GM12878 (cell line): ENCODE results near the gene DTX4. TPM values are rescaled to one million over a fixed set of nuclear protein-coding genes. Genes with fewer than 3 reads are reported as not detected.
A peak's percentile ranks its signal among the peaks of the same experiment; 100 is the strongest.

Experiments used
- ATAC-seq: fragments of 200-7000 bp; cut with Tn5 transposase; 3 replicates; pipeline ENCODE4 v1.9.1; 2020; ENCODE audit warnings: mild to moderate bottlenecking, moderate library complexity
- BruUV-seq: library from RNA; stranded (reverse); fragments of 400-500 nt; replicated peaks from 2 replicates; lab custom pipeline; 2021; lab: Mats Ljungman, UMichigan
- CTCF ChIA-PET: fragments of 300-600 bp; sonication (Branson Sonifier 250); formaldehyde crosslinking; extraction: SDS; loops from one replicate; lab custom pipeline; 2021; ENCODE audit warnings: inconsistent platforms; lab: Yijun Ruan, JAX
- POLR2A ChIA-PET: fragments of 350-600 bp; formaldehyde crosslinking; extraction: SDS; loops from one replicate; lab custom pipeline; 2021; ENCODE audit warnings: inconsistent platforms; lab: Charles Lee
- RAD21 ChIA-PET: fragments of 300-600 bp; sonication (Branson Sonifier 250); formaldehyde crosslinking; loops from one replicate; lab custom pipeline; 2023; ENCODE audit warnings: antibody characterized with exemption; ENCODE audit not compliant: unreplicated experiment; lab: Charles Lee
- SMC1A ChIA-PET: fragments of 300-600 bp; sonication (Branson Sonifier 250); formaldehyde crosslinking; loops from one replicate; lab custom pipeline; 2023; ENCODE audit not compliant: unreplicated experiment, uncharacterized antibody; lab: Charles Lee
- DNase-seq: peaks from one replicate; pipeline ENCODE4 v3.0.0-alpha.2; 2011; ENCODE audit warnings: low read depth, low spot score
- FAIRE-seq: peaks from 3 replicates; lab custom pipeline; 2011; peaks lifted over from hg19 to GRCh38; lab: Jason Lieb, UNC
- H2AFZ ChIP-seq: 2 replicates; pipeline ENCODE4 v1.6.0; 2011; ENCODE audit warnings: low read depth, low read length, control low read depth; ENCODE audit not compliant: control insufficient read depth
- H3K27ac ChIP-seq: 2 replicates; pipeline ENCODE4 v1.5.1; 2011; ENCODE audit warnings: control low read depth; ENCODE audit not compliant: control insufficient read depth, insufficient read depth
- H3K27me3 ChIP-seq, 2 experiments: replicated peaks in 1 of 2; 2 replicates each; pipeline versions ENCODE4 v1.6.0 to v1.6.1; 2011; ENCODE audit warnings: low read length in 1 of 2; ENCODE audit not compliant: control insufficient read depth in 2 of 2, insufficient read depth in 2 of 2
- H3K36me3 ChIP-seq, 2 experiments: 2 replicates each; pipeline ENCODE4 v1.5.1; 2011; ENCODE audit warnings: low read length in 1 of 2; ENCODE audit not compliant: control insufficient read depth in 2 of 2, insufficient read depth in 2 of 2
- H3K4me1 ChIP-seq: 2 replicates; pipeline ENCODE4 v1.6.1; 2011; ENCODE audit warnings: mild to moderate bottlenecking, low read length, moderate library complexity, mixed read lengths; ENCODE audit not compliant: control insufficient read depth, insufficient read depth
- H3K4me2 ChIP-seq: 2 replicates; pipeline ENCODE4 v1.6.0; 2011; ENCODE audit warnings: control low read depth; ENCODE audit not compliant: control insufficient read depth, insufficient read depth
- H3K4me3 ChIP-seq: fragments of 200-600 bp; sonication (generic); 2 replicates; pipeline ENCODE4 v1.5.1; 2016
- H3K79me2 ChIP-seq: 2 replicates; pipeline ENCODE4 v1.6.0; 2011; ENCODE audit warnings: low read length; ENCODE audit not compliant: control insufficient read depth, insufficient read depth
- H3K9ac ChIP-seq: 2 replicates; pipeline ENCODE4 v1.8.0; 2011; ENCODE audit warnings: low read length, control low read depth, mixed read lengths; ENCODE audit not compliant: control insufficient read depth, insufficient read depth
- H3K9me3 ChIP-seq: replicated peaks from 3 replicates; pipeline ENCODE4 v1.5.1; 2011; ENCODE audit warnings: mild to moderate bottlenecking, low read length; ENCODE audit not compliant: control insufficient read depth, insufficient read depth
- H4K20me1 ChIP-seq: 2 replicates; pipeline ENCODE4 v1.6.0; 2011; ENCODE audit not compliant: control insufficient read depth, insufficient read depth
- CBFB ChIP-seq: IDR thresholded peaks from 2 replicates; pipeline ENCODE4 v1.6.1; 2016; ENCODE audit warnings: antibody characterized with exemption, low read depth
- CBX5 ChIP-seq: sonication (generic); IDR thresholded peaks from 2 replicates; pipeline ENCODE4 v1.6.1; 2016; ENCODE audit warnings: low read depth, moderate library complexity, mild to moderate bottlenecking, inconsistent platforms
- DPF2 ChIP-seq: fragments of 450-650 bp; IDR thresholded peaks from 2 replicates; pipeline ENCODE4 v1.6.1; 2017; ENCODE audit warnings: mild to moderate bottlenecking
- EP300 ChIP-seq, 2 experiments: fragments of 150-350 bp in 1 of 2; IDR thresholded peaks; 2 replicates each; pipeline ENCODE4 v1.6.1; 2011 to 2012; ENCODE audit warnings: low read depth in 2 of 2, low read length in 2 of 2, borderline replicate concordance in 1 of 2, improper control_type of control experiment in 1 of 2, inconsistent platforms in 1 of 2; ENCODE audit not compliant: control insufficient read depth in 1 of 2
- GABPA ChIP-seq: IDR thresholded peaks from 2 replicates; pipeline ENCODE4 v1.6.1; 2014; ENCODE audit warnings: antibody characterized with exemption, low read depth, mild to moderate bottlenecking, inconsistent platforms
- IRF4 ChIP-seq: IDR thresholded peaks from 2 replicates; pipeline ENCODE4 v1.6.1; 2011; ENCODE audit warnings: low read depth, low read length
- MEF2B ChIP-seq: fragments of 450-650 bp; IDR thresholded peaks from 2 replicates; pipeline ENCODE4 v1.6.1; 2018; ENCODE audit warnings: mild to moderate bottlenecking, moderate library complexity; ENCODE audit not compliant: partially characterized antibody, poor library complexity, severe bottlenecking
- PAX8 ChIP-seq: fragments of 450-650 bp; IDR thresholded peaks from 2 replicates; pipeline ENCODE4 v1.6.1; 2017; ENCODE audit warnings: mild to moderate bottlenecking, moderate library complexity
- PML ChIP-seq: IDR thresholded peaks from 2 replicates; pipeline ENCODE4 v1.6.1; 2012; ENCODE audit warnings: low read length, inconsistent platforms
- RB1 ChIP-seq: fragments of 450-650 bp; formaldehyde crosslinking; IDR thresholded peaks from 2 replicates; pipeline ENCODE4 v1.6.1; 2017; ENCODE audit warnings: mild to moderate bottlenecking, borderline replicate concordance
- SMC3 ChIP-seq: IDR thresholded peaks from 2 replicates; pipeline ENCODE4 v1.6.1; 2011; ENCODE audit warnings: low read length, improper control_type of control experiment, borderline replicate concordance
- SP1 ChIP-seq: IDR thresholded peaks from one replicate; pipeline ENCODE4 v1.6.1; 2011; ENCODE audit warnings: low read depth, low read length
- SREBF1 ChIP-seq: IDR thresholded peaks from 2 replicates; pipeline ENCODE4 v1.6.1; 2012; ENCODE audit warnings: mild to moderate bottlenecking, low read length
- SRF ChIP-seq, 2 experiments: IDR thresholded peaks; 2 replicates each; pipeline ENCODE4 v1.6.1; 2011; ENCODE audit warnings: low read depth in 2 of 2, low read length in 2 of 2, mild to moderate bottlenecking in 1 of 2, moderate library complexity in 1 of 2
- STAT1 ChIP-seq: fragments of 450-650 bp; conservative IDR thresholded peaks from 2 replicates; pipeline ENCODE4 v1.6.1; 2014; ENCODE audit warnings: antibody characterized with exemption, mild to moderate bottlenecking
- SUPT20H ChIP-seq: IDR thresholded peaks from 2 replicates; pipeline ENCODE4 v1.6.1; 2011; ENCODE audit warnings: low read depth, mild to moderate bottlenecking, low read length, moderate library complexity, borderline replicate concordance; ENCODE audit not compliant: control insufficient read depth
- WGBS: methylation state at CpG from one replicate; pipeline ENCODE4 v1.1.6; 2016; ENCODE audit warnings: low lambda C conversion rate; ENCODE audit not compliant: insufficient replicate concordance, insufficient coverage; ENCODE audit errors: missing lambda C conversion rate; 5-methylcytosine and 5-hydroxymethylcytosine counted together
- in situ Hi-C: fragments of 300-500 bp; cut with MboI; formaldehyde crosslinking; loops from 9 replicates; pipeline ENCODE4 v1.14.3; 2018; ENCODE audit warnings: mixed read lengths
- intact Hi-C: fragments of 100-400 bp; cut with micrococcal nuclease; formaldehyde crosslinking; loops from one replicate; pipeline ENCODE4 v1.14.2; 2022; ENCODE audit not compliant: unreplicated experiment
- polyA plus RNA-seq, 11 experiments: library from polyadenylated mRNA; depleted of rRNA in 4 of 11; unstranded in 6 of 11; stranded (reverse) in 5 of 11; fragments of >200 nt; fragmentation: Nextera tagmentation in 4 of 11; fragmentation: Illumina TruSeq in 1 of 11; extraction: Ambion mirVana in 4 of 11; extraction: Trizol in 1 of 11; gene quantifications; 1 replicate in 1 of 11; 2 replicates in 10 of 11; pipeline versions ENCODE4 v1.2.1 to v1.2.3, GENCODE V29; 2011 to 2016; ENCODE audit warnings: inconsistent platforms in 2 of 11, missing spikeins in 2 of 11, low read depth in 1 of 11
- total RNA-seq, 4 experiments: library from RNA; depleted of rRNA in 3 of 4; stranded (reverse); fragments of >200 nt in 3 of 4; fragmentation: Illumina TruSeq in 1 of 4; extraction: Trizol in 1 of 4; gene quantifications; 2 replicates each; pipeline versions ENCODE4 v1.2.1 to v1.2.3, GENCODE V29; 2013 to 2021
- TF ChIP-seq, protein P1 (sequence below): IDR thresholded peaks from 2 replicates; pipeline ENCODE4 v1.6.1; 2011; ENCODE audit warnings: borderline replicate concordance, low read depth, mild to moderate bottlenecking, moderate library complexity, mixed read lengths, low read length; ENCODE audit not compliant: insufficient read depth; ENCODE audit errors: extremely low read length
- TF ChIP-seq, protein P2 (sequence below): fragments of 450-650 bp; IDR thresholded peaks from 2 replicates; pipeline ENCODE4 v1.6.1; 2016; ENCODE audit warnings: mild to moderate bottlenecking

DTX4 gene
- total and polyA plus RNA-seq, 10 of the 15 experiments (the other 5 are each of a cell fraction or from before 2014, with no cell fraction given) = 3.8 to 25.8 (median 10.5) TPM

DNA sequence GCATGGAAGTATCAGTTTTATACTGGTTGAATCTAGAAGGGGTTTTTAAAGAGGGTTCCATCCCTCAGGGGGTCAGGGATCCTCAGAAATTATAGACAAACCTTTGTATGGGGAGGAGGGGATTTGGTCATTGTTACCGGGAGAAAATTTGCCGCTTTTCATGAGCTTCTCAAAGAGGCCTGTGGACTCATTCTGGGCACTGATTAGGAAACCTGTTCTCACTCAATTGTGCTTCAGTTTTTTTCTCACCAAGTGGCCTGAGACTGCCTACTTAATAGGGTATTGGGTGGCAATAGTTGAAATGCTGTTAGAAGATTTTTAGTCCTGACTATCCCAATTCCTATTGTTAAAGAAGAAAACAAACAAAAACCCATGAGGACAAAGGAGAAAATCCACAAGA is 26.8 kb downstream of the DTX4 start (continued):
- TF ChIP-seq SUPT20H = no peak
- TF ChIP-seq GABPA = no peak
- no peak for TF ChIP-seq PAX8
- TF ChIP-seq, all 136 proteins: peak for 0

DNA sequence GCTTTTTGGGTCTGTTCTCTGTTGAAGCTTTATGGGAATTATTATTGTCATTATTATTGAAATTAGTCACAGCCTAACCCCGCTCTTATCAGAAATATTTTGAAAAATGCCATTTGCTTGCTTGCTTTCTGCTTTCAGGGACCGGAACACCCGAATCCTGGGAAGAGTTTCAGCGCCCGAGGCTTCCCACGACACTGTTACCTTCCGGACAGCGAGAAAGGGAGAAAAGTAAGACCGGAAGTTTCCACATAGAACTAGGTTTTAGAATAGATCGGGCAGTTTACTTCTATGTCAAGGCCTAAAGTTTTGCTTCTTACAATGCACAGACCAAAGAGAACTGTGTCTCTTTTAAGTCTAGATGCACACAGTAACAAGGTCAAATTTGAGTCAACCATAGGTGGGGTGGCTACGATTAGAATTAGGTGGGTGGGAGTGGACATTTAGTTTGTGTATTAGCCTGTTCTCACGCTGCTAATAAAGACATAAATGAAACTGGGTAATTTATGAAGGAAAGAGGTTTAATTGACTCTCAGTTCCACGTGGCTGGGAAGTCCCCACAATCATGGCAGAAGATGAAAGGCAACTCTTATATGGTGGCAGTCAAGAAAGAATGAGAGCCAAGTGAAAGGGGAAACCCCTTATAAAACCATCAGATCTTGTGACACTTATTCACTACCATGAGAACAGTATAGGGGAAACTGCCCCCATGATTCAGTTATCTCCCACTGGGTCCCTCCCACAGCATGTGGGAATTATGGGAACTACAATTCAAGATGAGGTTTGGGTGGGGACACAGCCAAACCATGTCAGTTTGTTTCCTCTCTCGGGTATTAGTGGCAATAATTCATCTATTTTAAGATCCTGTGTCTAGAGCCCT is 27.9 kb downstream of the DTX4 start:
- ATAC-seq (peak; percentile 83), FAIRE-seq (peak; percentile 75), DNase-seq (peak; percentile 95)
- Histone ChIP-seq H3K27me3 (no peaks in the 10 kb centered on the region), H3K4me2 (peak overlapping the region; percentile 51; the same call in 1 of the 2 replicates), H3K36me3 (peaks cover 15 to 28% of the 10 kb centered on the region in 2 experiments; a peak in 3 of 4 replicates), H3K9me3 (no peaks in the 10 kb centered on the region; the same call in 2 of the 3 replicates), H3K4me3 (no peak overlapping the region), H4K20me1 (no peaks in the 10 kb centered on the region), H3K79me2 (no peaks in the 10 kb centered on the region; the same call in 1 of the 2 replicates), H3K27ac (peak overlapping the region; percentile 94), H3K9ac (peak overlapping the region; percentile 45), H2AFZ (peak overlapping the region; percentile 57), H3K4me1 (peaks cover 35% of the 10 kb centered on the region)
- in situ Hi-C loops = loop anchor here (25.0 kb wide), 1 partner anchor 1563 kb away; the partner anchor contains the start of gene MS4A15
- POLR2A ChIA-PET = interaction anchor here (0.6 to 2.7 kb wide), 11 partner anchors 10 to 1483 kb away, joined by 3 to 19 read pairs (median 6); partner anchors contain the start of genes DTX4 and MPEG1
- SMC1A ChIA-PET = interaction anchor here (0.6 to 8.5 kb wide), 16 partner anchors 8 to 186 kb away, joined by 3 to 155 read pairs (median 4); partner anchors contain the start of genes DTX4 and MPEG1
- TSS peak; percentile 79 for BruUV-seq
- WGBS = 6% methylated on average over 14 of the region's 14 CpGs
- RAD21 ChIA-PET = interaction anchor here (0.7 to 10.8 kb wide), 13 partner anchors 10 to 59 kb away, joined by 3 to 183 read pairs (median 6); partner anchors contain the start of genes DTX4 and MPEG1
- intact Hi-C loops = loop anchor here (1.0 to 2.0 kb wide), 5 partner anchors 9 to 231 kb away; no protein-coding TSS in a partner anchor
- CTCF ChIA-PET = interaction anchor here (0.6 to 33.5 kb wide), 8 partner anchors 12 to 552 kb away, joined by 3 to 1180 read pairs (median 4); partner anchors contain the start of genes DTX4 and MPEG1
- TF ChIP-seq, protein P1, sequence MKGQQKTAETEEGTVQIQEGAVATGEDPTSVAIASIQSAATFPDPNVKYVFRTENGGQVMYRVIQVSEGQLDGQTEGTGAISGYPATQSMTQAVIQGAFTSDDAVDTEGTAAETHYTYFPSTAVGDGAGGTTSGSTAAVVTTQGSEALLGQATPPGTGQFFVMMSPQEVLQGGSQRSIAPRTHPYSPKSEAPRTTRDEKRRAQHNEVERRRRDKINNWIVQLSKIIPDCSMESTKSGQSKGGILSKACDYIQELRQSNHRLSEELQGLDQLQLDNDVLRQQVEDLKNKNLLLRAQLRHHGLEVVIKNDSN = no peak
- 0 out of 4 replicates have a peak, but pooled peaks of 1 of the 2 experiments have one; percentile 7 for TF ChIP-seq SRF (IDR thresholded peaks at IDR 0.05; ENCODE audit: low read depth in 2 of 2, low read length in 2 of 2)
- peak; percentile 76; the same call in 1 of the 2 replicates for TF ChIP-seq DPF2
- TF ChIP-seq RB1 = peak; percentile 80; the same call in 1 of the 2 replicates
- no peak; the same call in 1 of the 2 replicates for TF ChIP-seq CBX5
- TF ChIP-seq MEF2B = peak; percentile 100
- TF ChIP-seq SMC3 = 0 out of 2 replicates have a peak, but pooled peaks have one; percentile 9
- TF ChIP-seq GABPA = peak; percentile 54; the same call in 1 of the 2 replicates
- TF ChIP-seq STAT1 = no peak
- no peak for TF ChIP-seq SREBF1
- TF ChIP-seq, protein P2, sequence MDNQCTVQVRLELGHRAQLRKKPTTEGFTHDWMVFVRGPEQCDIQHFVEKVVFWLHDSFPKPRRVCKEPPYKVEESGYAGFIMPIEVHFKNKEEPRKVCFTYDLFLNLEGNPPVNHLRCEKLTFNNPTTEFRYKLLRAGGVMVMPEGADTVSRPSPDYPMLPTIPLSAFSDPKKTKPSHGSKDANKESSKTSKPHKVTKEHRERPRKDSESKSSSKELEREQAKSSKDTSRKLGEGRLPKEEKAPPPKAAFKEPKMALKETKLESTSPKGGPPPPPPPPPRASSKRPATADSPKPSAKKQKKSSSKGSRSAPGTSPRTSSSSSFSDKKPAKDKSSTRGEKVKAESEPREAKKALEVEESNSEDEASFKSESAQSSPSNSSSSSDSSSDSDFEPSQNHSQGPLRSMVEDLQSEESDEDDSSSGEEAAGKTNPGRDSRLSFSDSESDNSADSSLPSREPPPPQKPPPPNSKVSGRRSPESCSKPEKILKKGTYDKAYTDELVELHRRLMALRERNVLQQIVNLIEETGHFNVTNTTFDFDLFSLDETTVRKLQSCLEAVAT = peak; percentile 10; the same call in 1 of the 2 replicates
- TF ChIP-seq CBFB = 0 out of 2 replicates have a peak, but pooled peaks have one; percentile 29
- TF ChIP-seq PAX8 = no peak
- peak; percentile 12 to 72; a peak in 1 of 4 replicates for TF ChIP-seq EP300 (IDR thresholded peaks at IDR 0.05; ENCODE audit: borderline replicate concordance in 1 of 2, control insufficient read depth in 1 of 2, low read depth in 2 of 2, low read length in 2 of 2)
- peak; percentile 69; the same call in 1 of the 2 replicates for TF ChIP-seq PML
- no peak for TF ChIP-seq SP1
- 0 out of 2 replicates have a peak, but pooled peaks have one; percentile 29 for TF ChIP-seq IRF4
